KOPT-K1 (cell line): ENCODE results near the gene COX5A.

ENCODE experiments used
- H3K27ac ChIP-seq: fragments of 200-600 bp; sonication (generic); 2 replicates; pipeline ENCODE4 v1.5.1; 2016; ENCODE audit warnings: antibody characterized with exemption, mild to moderate bottlenecking, low read depth, low read length; ENCODE audit not compliant: poor library complexity, severe bottlenecking
- H3K36me3 ChIP-seq: fragments of 200-600 bp; sonication (generic); 2 replicates; pipeline ENCODE4 v1.5.1; 2017; ENCODE audit warnings: antibody characterized with exemption, mild to moderate bottlenecking, low read length, moderate library complexity; ENCODE audit not compliant: insufficient read depth
- H3K9me3 ChIP-seq: fragments of 200-600 bp; sonication (generic); 2 replicates; pipeline ENCODE4 v1.5.1; 2017; ENCODE audit warnings: antibody characterized with exemption, low read length, mild to moderate bottlenecking; ENCODE audit not compliant: insufficient read depth, poor library complexity, severe bottlenecking

Gene COX5A

GRCh38 chr15:74937590-74938371 lies at the start of gene COX5A:
Gene COX5A (minus strand): TSS chr15:74938073. CDS start chr15:74938014, 59 bp downstream.
- Histone ChIP-seq H3K36me3 (peaks cover 19% of the 10 kb centered on the region; the same call in 1 of the 2 replicates), H3K27ac (peak within 1 kb of the TSS; percentile 89), H3K9me3 (no peaks in the 10 kb centered on the region)

- H3K9me3 ChIP-seq, result no peaks in the 10 kb centered on the region
- no peaks in the 10 kb centered on the region for H3K36me3 ChIP-seq
- H3K27ac ChIP-seq, result no peak overlapping the region
Observed at GRCh38 chr15:74983725-74984231, 45.9 kb upstream of the COX5A start.

DNA sequence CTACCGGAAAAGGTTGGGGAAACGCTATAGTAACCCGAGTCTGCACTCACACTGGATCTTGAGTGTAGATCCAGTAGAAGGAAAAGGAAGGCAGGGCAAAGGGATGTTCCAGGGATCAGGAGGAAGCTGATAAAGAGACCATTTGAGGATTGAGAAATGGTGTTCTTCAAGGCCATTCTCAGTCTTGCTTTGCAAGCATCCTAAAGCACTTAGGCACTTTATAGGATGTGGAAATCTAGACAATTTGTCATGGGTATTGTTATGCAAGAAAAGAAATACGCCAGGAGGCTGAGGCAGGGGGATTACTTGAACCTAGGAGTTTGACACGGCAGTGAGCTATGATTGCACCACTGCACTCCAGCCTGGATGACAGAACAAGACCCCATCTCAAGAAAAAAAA lies 44.3 kb upstream of the COX5A start:
- no peaks in the 10 kb centered on the region for H3K36me3 ChIP-seq
- H3K27ac ChIP-seq, result no peak overlapping the region
- H3K9me3 ChIP-seq, result no peaks in the 10 kb centered on the region

- Histone ChIP-seq H3K9me3 (no peaks in the 10 kb centered on the region), H3K27ac (no peak overlapping the region), H3K36me3 (no peaks in the 10 kb centered on the region)
Observed at GRCh38 chr15:74978503-74978902, 40.6 kb upstream of the COX5A start.

- Histone ChIP-seq H3K27ac (no peak overlapping the region), H3K9me3 (no peaks in the 10 kb centered on the region), H3K36me3 (no peaks in the 10 kb centered on the region)
Observed at GRCh38 chr15:74978077-74978476, 40.2 kb upstream of the COX5A start.

DNA sequence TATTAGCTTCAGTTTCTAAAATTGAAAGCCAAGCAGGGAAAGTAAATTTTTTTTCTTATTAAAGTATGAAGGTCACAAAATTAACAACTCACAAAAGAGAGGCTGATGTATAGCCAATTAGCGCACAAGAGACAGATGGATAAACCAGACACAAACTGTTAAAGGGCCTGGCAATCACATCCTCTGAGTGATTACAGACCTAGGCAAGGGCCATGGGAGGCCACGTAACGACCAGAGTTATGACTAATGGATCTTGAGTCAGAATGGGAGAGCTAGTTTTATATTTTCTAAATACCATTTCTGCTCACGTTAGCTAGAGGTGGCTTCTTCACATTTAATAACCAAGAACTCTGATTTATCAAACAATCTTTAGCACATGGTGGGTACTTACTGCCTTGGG lies 39.7 kb upstream of the COX5A start:
- Histone ChIP-seq H3K27ac (no peak overlapping the region), H3K36me3 (no peaks in the 10 kb centered on the region), H3K9me3 (no peaks in the 10 kb centered on the region)

GRCh38 chr15:74976159-74976558 lies 38.3 kb upstream of the COX5A start:
- Histone ChIP-seq H3K27ac (no peak overlapping the region), H3K9me3 (no peaks in the 10 kb centered on the region), H3K36me3 (no peaks in the 10 kb centered on the region)

GRCh38 chr15:74967670-74968069 lies 29.8 kb upstream of the COX5A start:
- Histone ChIP-seq H3K36me3 (no peaks in the 10 kb centered on the region), H3K27ac (no peak overlapping the region), H3K9me3 (no peaks in the 10 kb centered on the region)

DNA sequence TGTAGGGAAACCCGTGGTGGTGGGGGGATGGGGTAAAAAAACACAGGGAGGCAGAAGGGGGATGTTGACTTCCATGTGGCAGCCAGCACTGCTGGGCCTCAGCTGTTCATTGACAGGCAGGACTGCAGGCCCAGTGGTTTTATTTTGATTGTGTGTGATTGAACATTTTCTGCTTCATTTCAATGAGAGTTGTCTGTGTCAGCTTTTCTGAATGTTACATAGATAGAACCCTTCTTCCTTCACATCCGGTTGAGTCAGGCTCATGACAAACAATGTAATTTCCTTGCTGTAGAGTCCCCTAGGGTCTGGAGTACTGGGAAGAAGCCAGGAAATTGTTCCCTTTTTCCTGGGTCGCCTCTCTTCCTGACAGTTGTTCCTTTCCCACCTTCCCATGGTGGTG lies 26.9 kb upstream of the COX5A start:
- Histone ChIP-seq H3K27ac (no peak overlapping the region), H3K9me3 (no peaks in the 10 kb centered on the region), H3K36me3 (no peaks in the 10 kb centered on the region)

DNA sequence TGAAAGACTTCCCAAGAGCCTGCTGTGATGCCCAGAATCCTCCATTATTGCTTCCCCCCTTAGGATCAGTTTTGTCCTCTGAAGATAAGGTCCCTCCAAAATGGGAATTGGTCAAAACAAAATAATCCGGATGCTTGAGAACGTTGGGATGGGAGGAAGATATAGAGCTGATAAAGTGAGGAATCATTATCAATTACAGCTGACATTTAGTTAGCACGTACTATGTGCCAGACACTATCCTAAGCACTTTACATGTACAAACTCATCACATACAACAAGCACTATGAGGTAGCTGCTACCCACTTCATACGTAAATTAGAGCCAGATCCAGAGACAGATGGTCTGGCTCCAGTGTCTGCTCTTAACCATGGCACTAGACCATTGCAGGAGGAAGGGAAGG lies 25.3 kb upstream of the COX5A start:
- no peaks in the 10 kb centered on the region for H3K9me3 ChIP-seq
- H3K36me3 ChIP-seq, result no peaks in the 10 kb centered on the region
- no peak overlapping the region for H3K27ac ChIP-seq

- no peaks in the 10 kb centered on the region for H3K9me3 ChIP-seq
- no peak overlapping the region for H3K27ac ChIP-seq
- no peaks in the 10 kb centered on the region for H3K36me3 ChIP-seq
Observed at GRCh38 chr15:74962671-74963070, 24.8 kb upstream of the COX5A start.

GRCh38 chr15:74962219-74962618 lies 24.3 kb upstream of the COX5A start:
- Histone ChIP-seq H3K9me3 (no peaks in the 10 kb centered on the region), H3K27ac (no peak overlapping the region), H3K36me3 (no peaks in the 10 kb centered on the region)

GRCh38 chr15:74961616-74962015 lies 23.7 kb upstream of the COX5A start:
- no peak overlapping the region for H3K27ac ChIP-seq

DNA sequence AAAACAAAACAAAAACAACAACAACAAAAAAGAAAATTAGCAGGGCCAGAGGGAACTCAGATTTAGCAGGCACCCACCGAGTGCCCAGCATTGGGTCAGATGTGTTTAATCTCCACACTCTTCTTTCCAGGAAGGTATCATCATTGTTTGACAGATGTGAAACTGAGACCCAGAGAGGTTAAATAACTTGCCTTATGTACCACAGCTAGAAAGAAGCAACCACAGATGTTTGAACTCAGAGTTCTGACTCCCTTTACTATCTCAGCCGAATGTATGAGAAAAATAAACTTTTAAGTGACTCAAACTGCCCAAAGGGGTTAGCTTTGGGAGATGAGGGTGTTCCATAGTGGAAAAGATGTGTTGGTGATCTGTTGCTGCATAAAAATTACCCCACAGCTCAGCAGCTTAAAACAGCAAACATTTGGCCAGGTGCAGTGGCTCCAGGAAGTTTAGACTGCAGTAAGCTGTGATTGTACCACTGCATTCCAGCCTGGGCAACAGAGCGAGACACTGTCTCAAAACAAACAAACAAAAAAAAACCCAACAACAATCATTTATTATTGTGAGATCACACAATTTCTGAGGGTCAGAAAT lies 23.2 kb upstream of the COX5A start:
- Histone ChIP-seq H3K9me3 (no peaks in the 10 kb centered on the region), H3K36me3 (no peaks in the 10 kb centered on the region), H3K27ac (no peak overlapping the region)

More at GRCh38 chr15:74961616-74962015, 23.7 kb upstream of the COX5A start:
- no peaks in the 10 kb centered on the region for H3K36me3 ChIP-seq
- no peaks in the 10 kb centered on the region for H3K9me3 ChIP-seq

DNA sequence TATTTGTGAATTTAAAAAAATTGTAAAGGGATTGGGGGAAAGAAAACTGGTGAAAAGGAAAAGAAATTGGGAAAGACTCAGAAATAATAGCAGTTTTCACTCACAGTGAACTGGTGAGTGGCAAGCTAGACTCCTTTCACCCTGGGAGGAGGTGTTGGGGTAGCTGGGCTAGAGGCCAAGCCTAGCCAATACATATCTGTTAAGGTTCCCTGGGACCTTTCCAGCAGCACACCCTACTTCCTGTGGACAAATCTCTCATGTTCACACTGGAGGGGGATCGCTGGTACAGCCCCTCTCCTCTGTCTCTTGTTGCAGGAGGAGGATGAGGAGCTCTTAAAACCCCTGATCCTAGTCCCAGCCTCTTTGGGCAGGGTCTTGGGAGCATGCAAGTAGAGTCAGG lies 22.4 kb upstream of the COX5A start:
- Histone ChIP-seq H3K27ac (no peak overlapping the region), H3K36me3 (no peaks in the 10 kb centered on the region), H3K9me3 (no peaks in the 10 kb centered on the region)

GRCh38 chr15:74959586-74959939 lies 21.7 kb upstream of the COX5A start:
- Histone ChIP-seq H3K36me3 (no peaks in the 10 kb centered on the region), H3K9me3 (no peaks in the 10 kb centered on the region), H3K27ac (no peak overlapping the region)
